ENCODE measurements around the gene GP1BB.

DNA sequence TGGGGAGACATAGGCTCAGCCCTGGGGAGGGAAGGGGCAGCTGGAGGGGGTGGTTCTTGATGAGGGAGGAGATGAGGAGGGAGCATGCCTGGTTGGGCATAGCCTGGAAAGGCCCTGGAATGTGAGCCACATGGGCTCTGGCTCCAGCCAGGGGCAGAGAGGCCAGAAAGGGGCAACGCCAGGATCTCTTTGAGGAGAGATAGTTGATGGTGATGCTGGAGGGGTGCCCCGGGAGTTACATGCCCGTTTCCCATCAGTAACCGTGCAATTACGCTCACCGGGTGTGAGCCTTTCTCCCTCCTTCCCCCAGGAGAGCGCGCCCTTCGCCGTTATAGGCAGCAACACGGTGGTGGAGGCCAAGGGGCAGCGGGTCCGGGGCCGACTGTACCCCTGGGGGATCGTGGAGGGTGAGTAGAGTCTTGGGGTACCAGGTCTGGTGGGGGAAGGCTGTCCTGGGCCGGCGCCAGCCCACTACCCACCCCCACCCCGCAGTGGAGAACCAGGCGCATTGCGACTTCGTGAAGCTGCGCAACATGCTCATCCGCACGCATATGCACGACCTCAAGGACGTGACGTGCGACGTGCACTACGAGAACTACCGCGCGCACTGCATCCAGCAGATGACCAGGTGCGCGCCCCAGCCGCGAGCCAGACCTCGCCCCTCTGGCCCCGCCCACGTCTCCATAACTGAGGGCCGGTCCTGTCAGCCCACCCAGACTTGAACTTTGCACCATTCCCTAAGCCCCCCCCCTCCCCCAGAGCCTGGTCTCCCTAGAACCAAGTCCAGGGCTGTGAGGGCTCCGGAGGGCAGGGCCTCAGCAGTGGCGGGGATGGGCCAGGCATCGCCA, 1.8 kb upstream of the GP1BB start:
- no peak for TF ChIP-seq CTCF (IDR thresholded peaks at IDR 0.05)
- TF ChIP-seq EP300 (IDR thresholded peaks at IDR 0.05): no peak

Data from tibial nerve (tissue), 4 donors.